Dendritic cell treated with granulocyte-macrophage colony-stimulating factor and Interleukin-4, amounts not matched to agents 40 ng/mL and 50 ng/mL, for 4 days (primary cell): Measurements from ENCODE around the gene SGIP1.
"Not testable (repeated sequence)": the region's sequence is repeated elsewhere in the genome, so short reads cannot be mapped to it uniquely, and the experiment has no call there.

Source experiments
- H3K27ac Mint-ChIP-seq: one replicate; pipeline ENCODE4 v1.8.0; 2022; ENCODE audit warnings: mild to moderate bottlenecking, mixed read lengths
- H3K27me3 Mint-ChIP-seq: one replicate; pipeline ENCODE4 v1.8.0; 2022; ENCODE audit warnings: mild to moderate bottlenecking, mixed read lengths
- H3K36me3 Mint-ChIP-seq: one replicate; pipeline ENCODE4 v1.8.0; 2022; ENCODE audit warnings: low read depth, mixed read lengths
- H3K4me1 Mint-ChIP-seq: one replicate; pipeline ENCODE4 v1.8.0; 2022; ENCODE audit warnings: low read depth, mixed read lengths
- H3K4me3 Mint-ChIP-seq: one replicate; pipeline ENCODE4 v1.8.0; 2022; ENCODE audit warnings: mild to moderate bottlenecking, moderate library complexity, mixed read lengths
- H3K9me3 Mint-ChIP-seq: one replicate; pipeline ENCODE4 v1.8.0; 2022; ENCODE audit warnings: mixed read lengths
- intact Hi-C: fragments of 100-400 bp; cut with micrococcal nuclease; formaldehyde crosslinking; loops from one replicate; pipeline ENCODE4 v1.15.0; 2022

SGIP1 gene

GRCh38 chr1:66583021-66583420 lies 49.1 kb downstream of the SGIP1 start:
- Mint-ChIP-seq H3K27me3 (no peaks in the 10 kb centered on the region), H3K36me3 (no peaks in the 10 kb centered on the region), H3K9me3 (no peaks in the 10 kb centered on the region), H3K4me1 (no peaks in the 10 kb centered on the region), H3K27ac (no peak overlapping the region), H3K4me3 (no peak overlapping the region)
- intact Hi-C loops, result no loop called here

GRCh38 chr1:66585002-66585401 lies 51.0 kb downstream of the SGIP1 start:
- no peaks in the 10 kb centered on the region for H3K27me3 Mint-ChIP-seq
- intact Hi-C loops, result no loop called here
- H3K9me3 Mint-ChIP-seq, result no peaks in the 10 kb centered on the region
- no peak overlapping the region for H3K27ac Mint-ChIP-seq
- no peaks in the 10 kb centered on the region for H3K36me3 Mint-ChIP-seq
- no peaks in the 10 kb centered on the region for H3K4me1 Mint-ChIP-seq
- H3K4me3 Mint-ChIP-seq, result no peak overlapping the region

GRCh38 chr1:66589326-66589725 lies 55.4 kb downstream of the SGIP1 start:
- intact Hi-C loops, result no loop called here
- Mint-ChIP-seq H3K4me1 (no peaks in the 10 kb centered on the region), H3K36me3 (no peaks in the 10 kb centered on the region), H3K27me3 (no peaks in the 10 kb centered on the region), H3K9me3 (no peaks in the 10 kb centered on the region), H3K4me3 (no peak overlapping the region), H3K27ac (no peak overlapping the region)

GRCh38 chr1:66592106-66592507 lies 58.2 kb downstream of the SGIP1 start:
- H3K36me3 Mint-ChIP-seq, H3K27ac Mint-ChIP-seq, intact Hi-C loops, H3K4me3 Mint-ChIP-seq, H3K27me3 Mint-ChIP-seq, H3K4me1 Mint-ChIP-seq: not testable (repeated sequence)
- H3K9me3 Mint-ChIP-seq, result peaks cover 15% of the 10 kb centered on the region

- Mint-ChIP-seq H3K27me3 (no peaks in the 10 kb centered on the region), H3K4me3 (no peak overlapping the region), H3K4me1 (no peaks in the 10 kb centered on the region), H3K27ac (no peak overlapping the region), H3K9me3 (peaks cover 15% of the 10 kb centered on the region), H3K36me3 (no peaks in the 10 kb centered on the region)
- intact Hi-C loops, result no loop called here
These were observed 62.2 kb downstream of the SGIP1 start for GRCh38 chr1:66596191-66596590.

- H3K36me3 Mint-ChIP-seq, result no peaks in the 10 kb centered on the region
- no peaks in the 10 kb centered on the region for H3K27me3 Mint-ChIP-seq
- H3K4me1 Mint-ChIP-seq, result no peaks in the 10 kb centered on the region
- H3K9me3 Mint-ChIP-seq, result peaks cover 15% of the 10 kb centered on the region
- H3K4me3 Mint-ChIP-seq, result no peak overlapping the region
- no peak overlapping the region for H3K27ac Mint-ChIP-seq
- intact Hi-C loops, result no loop called here
These were observed 63.5 kb downstream of the SGIP1 start for GRCh38 chr1:66597500-66597899.

- H3K27ac Mint-ChIP-seq, result no peak overlapping the region
- intact Hi-C loops, result no loop called here
- H3K4me1 Mint-ChIP-seq, result no peaks in the 10 kb centered on the region
- no peak overlapping the region for H3K4me3 Mint-ChIP-seq
- H3K9me3 Mint-ChIP-seq, result peaks cover 15% of the 10 kb centered on the region
- H3K36me3 Mint-ChIP-seq, result no peaks in the 10 kb centered on the region
- no peaks in the 10 kb centered on the region for H3K27me3 Mint-ChIP-seq
These were observed 64.7 kb downstream of the SGIP1 start for GRCh38 chr1:66598670-66599069.

- Mint-ChIP-seq H3K27ac (no peak overlapping the region), H3K9me3 (peaks cover 15% of the 10 kb centered on the region), H3K36me3 (no peaks in the 10 kb centered on the region), H3K27me3 (no peaks in the 10 kb centered on the region), H3K4me1 (no peaks in the 10 kb centered on the region), H3K4me3 (no peak overlapping the region)
- intact Hi-C loops, result no loop called here
These were observed 65.4 kb downstream of the SGIP1 start for GRCh38 chr1:66599346-66599745.

- no peaks in the 10 kb centered on the region for H3K4me1 Mint-ChIP-seq
- no peak overlapping the region for H3K4me3 Mint-ChIP-seq
- H3K27ac Mint-ChIP-seq, result no peak overlapping the region
- intact Hi-C loops, result no loop called here
- no peaks in the 10 kb centered on the region for H3K27me3 Mint-ChIP-seq
- H3K36me3 Mint-ChIP-seq, result no peaks in the 10 kb centered on the region
- H3K9me3 Mint-ChIP-seq, result peaks cover 15% of the 10 kb centered on the region
These were observed 66.2 kb downstream of the SGIP1 start for GRCh38 chr1:66599899-66600737.

GRCh38 chr1:66605419-66605997 lies 71.6 kb downstream of the SGIP1 start:
- Mint-ChIP-seq H3K27me3 (no peaks in the 10 kb centered on the region), H3K9me3 (no peaks in the 10 kb centered on the region), H3K27ac (no peak overlapping the region), H3K36me3 (no peaks in the 10 kb centered on the region), H3K4me3 (no peak overlapping the region), H3K4me1 (no peaks in the 10 kb centered on the region)
- intact Hi-C loops, result no loop called here

GRCh38 chr1:66606362-66607065 lies 72.6 kb downstream of the SGIP1 start:
- no peaks in the 10 kb centered on the region for H3K9me3 Mint-ChIP-seq
- no peak overlapping the region for H3K4me3 Mint-ChIP-seq
- no peaks in the 10 kb centered on the region for H3K36me3 Mint-ChIP-seq
- intact Hi-C loops, result no loop called here
- H3K4me1 Mint-ChIP-seq, result no peaks in the 10 kb centered on the region
- H3K27me3 Mint-ChIP-seq, result no peaks in the 10 kb centered on the region
- no peak overlapping the region for H3K27ac Mint-ChIP-seq

GRCh38 chr1:66607458-66607857 lies 73.5 kb downstream of the SGIP1 start:
- Mint-ChIP-seq H3K4me3 (no peak overlapping the region), H3K4me1 (no peaks in the 10 kb centered on the region), H3K27ac (no peak overlapping the region), H3K27me3 (no peaks in the 10 kb centered on the region), H3K9me3 (no peaks in the 10 kb centered on the region), H3K36me3 (no peaks in the 10 kb centered on the region)
- intact Hi-C loops, result no loop called here

- no peaks in the 10 kb centered on the region for H3K9me3 Mint-ChIP-seq
- H3K27me3 Mint-ChIP-seq, result no peaks in the 10 kb centered on the region
- no peak overlapping the region for H3K27ac Mint-ChIP-seq
- no peaks in the 10 kb centered on the region for H3K36me3 Mint-ChIP-seq
- intact Hi-C loops, result no loop called here
- H3K4me3 Mint-ChIP-seq, result no peak overlapping the region
- no peaks in the 10 kb centered on the region for H3K4me1 Mint-ChIP-seq
These were observed 79.2 kb downstream of the SGIP1 start for GRCh38 chr1:66613187-66613586.

- no peak overlapping the region for H3K4me3 Mint-ChIP-seq
- no peak overlapping the region for H3K27ac Mint-ChIP-seq
- intact Hi-C loops, result no loop called here
- no peaks in the 10 kb centered on the region for H3K4me1 Mint-ChIP-seq
- no peaks in the 10 kb centered on the region for H3K27me3 Mint-ChIP-seq
- no peaks in the 10 kb centered on the region for H3K9me3 Mint-ChIP-seq
- H3K36me3 Mint-ChIP-seq, result no peaks in the 10 kb centered on the region
These were observed 83.6 kb downstream of the SGIP1 start for GRCh38 chr1:66617362-66618184.
